ENCODE data around the gene GLG1.

DNA sequence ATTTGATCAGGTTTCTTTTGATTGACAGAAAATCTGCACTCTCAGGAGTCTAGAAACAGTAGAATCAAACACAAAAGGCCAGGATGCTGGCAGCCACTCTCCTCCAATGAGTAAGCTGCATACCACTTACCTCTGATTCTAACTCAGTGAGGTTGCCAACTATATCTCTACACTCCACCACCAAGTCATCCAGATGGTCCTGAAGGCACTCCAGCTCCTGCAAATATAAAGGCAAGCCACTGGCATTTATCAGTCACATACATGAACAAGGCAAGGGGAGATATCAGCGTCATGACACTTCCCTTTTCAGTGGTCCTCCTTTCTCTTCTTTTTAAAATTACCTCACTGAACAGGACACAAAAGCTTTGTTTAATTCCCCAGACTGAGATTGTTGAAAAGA lies 132.5 kb downstream of the GLG1 start:
- TF ChIP-seq MAFK (IDR thresholded peaks at IDR 0.05; ENCODE audit: partially characterized antibody), result no peak
- TF ChIP-seq, protein P1, sequence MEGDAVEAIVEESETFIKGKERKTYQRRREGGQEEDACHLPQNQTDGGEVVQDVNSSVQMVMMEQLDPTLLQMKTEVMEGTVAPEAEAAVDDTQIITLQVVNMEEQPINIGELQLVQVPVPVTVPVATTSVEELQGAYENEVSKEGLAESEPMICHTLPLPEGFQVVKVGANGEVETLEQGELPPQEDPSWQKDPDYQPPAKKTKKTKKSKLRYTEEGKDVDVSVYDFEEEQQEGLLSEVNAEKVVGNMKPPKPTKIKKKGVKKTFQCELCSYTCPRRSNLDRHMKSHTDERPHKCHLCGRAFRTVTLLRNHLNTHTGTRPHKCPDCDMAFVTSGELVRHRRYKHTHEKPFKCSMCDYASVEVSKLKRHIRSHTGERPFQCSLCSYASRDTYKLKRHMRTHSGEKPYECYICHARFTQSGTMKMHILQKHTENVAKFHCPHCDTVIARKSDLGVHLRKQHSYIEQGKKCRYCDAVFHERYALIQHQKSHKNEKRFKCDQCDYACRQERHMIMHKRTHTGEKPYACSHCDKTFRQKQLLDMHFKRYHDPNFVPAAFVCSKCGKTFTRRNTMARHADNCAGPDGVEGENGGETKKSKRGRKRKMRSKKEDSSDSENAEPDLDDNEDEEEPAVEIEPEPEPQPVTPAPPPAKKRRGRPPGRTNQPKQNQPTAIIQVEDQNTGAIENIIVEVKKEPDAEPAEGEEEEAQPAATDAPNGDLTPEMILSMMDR (IDR thresholded peaks at IDR 0.05), result no peak
- no peak for TF ChIP-seq POLR2A (IDR thresholded peaks at IDR 0.05; ENCODE audit: low read length)
- TF ChIP-seq FOXS1 (CRISPR knock-in tag; IDR thresholded peaks at IDR 0.05), result no peak
- no peak for TF ChIP-seq CBX8 (IDR thresholded peaks at IDR 0.05)
- no peak for TF ChIP-seq NFE2L2 (conservative IDR thresholded peaks at IDR 0.05; ENCODE audit: low read length)
- TF ChIP-seq, protein P2, sequence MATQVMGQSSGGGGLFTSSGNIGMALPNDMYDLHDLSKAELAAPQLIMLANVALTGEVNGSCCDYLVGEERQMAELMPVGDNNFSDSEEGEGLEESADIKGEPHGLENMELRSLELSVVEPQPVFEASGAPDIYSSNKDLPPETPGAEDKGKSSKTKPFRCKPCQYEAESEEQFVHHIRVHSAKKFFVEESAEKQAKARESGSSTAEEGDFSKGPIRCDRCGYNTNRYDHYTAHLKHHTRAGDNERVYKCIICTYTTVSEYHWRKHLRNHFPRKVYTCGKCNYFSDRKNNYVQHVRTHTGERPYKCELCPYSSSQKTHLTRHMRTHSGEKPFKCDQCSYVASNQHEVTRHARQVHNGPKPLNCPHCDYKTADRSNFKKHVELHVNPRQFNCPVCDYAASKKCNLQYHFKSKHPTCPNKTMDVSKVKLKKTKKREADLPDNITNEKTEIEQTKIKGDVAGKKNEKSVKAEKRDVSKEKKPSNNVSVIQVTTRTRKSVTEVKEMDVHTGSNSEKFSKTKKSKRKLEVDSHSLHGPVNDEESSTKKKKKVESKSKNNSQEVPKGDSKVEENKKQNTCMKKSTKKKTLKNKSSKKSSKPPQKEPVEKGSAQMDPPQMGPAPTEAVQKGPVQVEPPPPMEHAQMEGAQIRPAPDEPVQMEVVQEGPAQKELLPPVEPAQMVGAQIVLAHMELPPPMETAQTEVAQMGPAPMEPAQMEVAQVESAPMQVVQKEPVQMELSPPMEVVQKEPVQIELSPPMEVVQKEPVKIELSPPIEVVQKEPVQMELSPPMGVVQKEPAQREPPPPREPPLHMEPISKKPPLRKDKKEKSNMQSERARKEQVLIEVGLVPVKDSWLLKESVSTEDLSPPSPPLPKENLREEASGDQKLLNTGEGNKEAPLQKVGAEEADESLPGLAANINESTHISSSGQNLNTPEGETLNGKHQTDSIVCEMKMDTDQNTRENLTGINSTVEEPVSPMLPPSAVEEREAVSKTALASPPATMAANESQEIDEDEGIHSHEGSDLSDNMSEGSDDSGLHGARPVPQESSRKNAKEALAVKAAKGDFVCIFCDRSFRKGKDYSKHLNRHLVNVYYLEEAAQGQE (IDR thresholded peaks at IDR 0.05), result no peak
- no peak for TF ChIP-seq KDM5A (IDR thresholded peaks at IDR 0.05)
- TF ChIP-seq CEBPB (IDR thresholded peaks at IDR 0.05), result no peak
- no peak for TF ChIP-seq CHD4 (IDR thresholded peaks at IDR 0.05; ENCODE audit: borderline replicate concordance)
- TF ChIP-seq, protein P3, sequence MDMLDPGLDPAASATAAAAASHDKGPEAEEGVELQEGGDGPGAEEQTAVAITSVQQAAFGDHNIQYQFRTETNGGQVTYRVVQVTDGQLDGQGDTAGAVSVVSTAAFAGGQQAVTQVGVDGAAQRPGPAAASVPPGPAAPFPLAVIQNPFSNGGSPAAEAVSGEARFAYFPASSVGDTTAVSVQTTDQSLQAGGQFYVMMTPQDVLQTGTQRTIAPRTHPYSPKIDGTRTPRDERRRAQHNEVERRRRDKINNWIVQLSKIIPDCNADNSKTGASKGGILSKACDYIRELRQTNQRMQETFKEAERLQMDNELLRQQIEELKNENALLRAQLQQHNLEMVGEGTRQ (IDR thresholded peaks at IDR 0.05), result no peak

Measured in A549 (cell line).